Islet precursor cell (in vitro differentiated cells): ENCODE results near the gene CYFIP1.
A peak's percentile ranks its signal among the peaks of the same experiment; 100 is the strongest.

Experiments
- DNase-seq: peaks from one replicate; pipeline ENCODE4 v3.0.0-alpha.2; 2018

The CYFIP1 gene

DNA sequence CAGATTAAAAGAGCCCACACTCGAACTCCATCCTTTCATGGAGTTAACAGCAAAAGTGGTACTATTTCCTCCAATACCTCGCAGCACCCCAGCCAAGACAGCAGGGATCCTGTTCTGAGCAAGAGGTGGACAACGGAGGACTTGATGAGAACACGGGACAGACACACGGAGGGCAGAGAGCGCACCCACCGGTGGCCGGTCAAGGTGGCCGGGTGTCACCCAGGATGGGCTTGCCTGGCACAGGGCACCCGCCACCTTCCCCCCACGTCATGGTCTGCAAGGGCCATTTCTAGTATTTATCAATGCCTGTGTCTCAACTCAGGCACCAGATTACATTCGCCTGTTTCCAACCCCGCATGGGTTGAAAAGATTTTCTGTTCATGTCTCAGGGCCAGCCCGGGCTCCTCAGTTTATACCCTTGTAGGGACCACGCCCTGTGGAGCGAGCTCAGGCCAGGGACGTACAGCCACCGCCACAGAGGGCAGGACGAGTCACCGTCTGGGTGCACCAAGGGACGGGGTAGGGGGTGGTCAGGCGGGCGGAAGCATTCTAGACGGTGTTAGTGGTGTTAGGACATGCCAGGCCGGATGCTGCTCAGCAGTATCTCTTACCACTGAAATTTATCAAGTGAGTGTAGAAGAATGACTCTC is 64.2 kb downstream of the CYFIP1 start:
- DNase-seq, result no peak

DNA sequence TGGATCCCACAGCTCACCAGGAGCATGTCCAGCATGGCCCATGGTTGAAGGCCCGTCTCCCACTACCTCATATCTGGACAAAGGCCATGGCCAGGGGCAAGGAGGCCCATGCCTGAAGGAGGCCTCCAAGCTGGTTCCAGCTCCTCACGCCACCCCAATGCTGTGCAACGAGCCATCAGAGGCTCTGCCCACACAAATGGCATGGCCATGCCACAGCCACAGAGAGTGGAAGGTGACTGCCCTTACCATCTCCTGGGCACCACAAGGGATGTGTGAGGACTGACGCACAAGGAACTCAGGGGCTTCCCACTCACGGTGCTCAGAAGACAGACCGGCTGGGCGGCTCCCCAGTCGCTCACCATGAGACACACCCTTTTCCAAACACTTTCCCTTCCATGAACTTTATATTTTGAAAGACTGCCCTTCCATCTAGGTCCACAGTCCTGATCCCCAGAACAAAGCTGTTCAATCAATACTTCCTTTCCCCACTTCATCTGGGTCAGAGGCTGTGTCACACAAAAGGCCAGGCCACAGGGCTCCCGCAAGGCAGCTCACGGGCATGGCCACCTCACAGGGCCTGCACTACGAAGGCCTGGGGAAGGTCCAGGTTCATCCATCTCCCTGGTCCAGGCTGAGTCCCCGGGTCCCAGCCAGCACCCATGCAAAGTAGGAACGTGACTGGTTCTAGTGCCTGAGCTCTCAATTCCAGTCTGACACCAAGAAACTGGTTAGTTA is 66.4 kb downstream of the CYFIP1 start:
- no peak for DNase-seq

DNA sequence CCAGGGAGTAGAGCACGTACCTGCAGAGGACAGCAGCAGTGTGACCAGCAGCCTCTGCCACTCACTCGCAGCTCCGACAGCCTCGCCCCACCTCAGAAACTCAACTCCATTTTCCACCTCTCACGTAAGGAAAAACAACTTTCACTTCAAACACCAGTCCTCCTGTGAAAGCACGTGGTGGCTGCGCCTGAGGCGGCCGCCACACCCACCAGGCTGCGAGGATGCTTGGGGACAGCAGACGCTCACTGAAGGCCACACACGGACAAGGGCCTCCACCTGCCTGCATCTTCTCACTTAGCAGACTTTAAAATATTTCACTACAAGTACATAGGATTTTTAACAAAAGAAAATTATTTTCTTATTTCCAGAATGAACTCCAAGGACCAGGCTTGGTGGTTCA is 67.9 kb downstream of the CYFIP1 start:
- DNase-seq, result no peak

DNA sequence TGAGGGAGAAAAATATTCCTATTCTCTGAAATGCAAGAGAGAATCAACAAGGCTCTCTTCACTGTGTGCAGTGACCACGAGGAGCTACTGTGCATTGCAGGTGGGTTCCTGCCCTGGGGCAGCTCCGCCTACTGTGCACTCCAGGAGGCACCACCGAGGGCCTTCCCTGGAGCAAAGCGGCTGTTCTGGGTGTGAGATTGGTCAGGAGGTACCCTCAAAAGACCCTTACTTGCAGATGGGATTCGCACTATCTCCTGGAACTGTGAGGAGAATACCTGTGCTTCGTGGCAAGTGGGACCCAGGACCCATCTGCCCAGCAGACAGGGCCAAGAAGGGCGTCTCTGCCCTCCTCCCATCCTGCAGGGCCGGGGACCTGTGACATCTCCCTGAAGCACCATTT is 68.9 kb downstream of the CYFIP1 start:
- DNase-seq, result no peak

DNA sequence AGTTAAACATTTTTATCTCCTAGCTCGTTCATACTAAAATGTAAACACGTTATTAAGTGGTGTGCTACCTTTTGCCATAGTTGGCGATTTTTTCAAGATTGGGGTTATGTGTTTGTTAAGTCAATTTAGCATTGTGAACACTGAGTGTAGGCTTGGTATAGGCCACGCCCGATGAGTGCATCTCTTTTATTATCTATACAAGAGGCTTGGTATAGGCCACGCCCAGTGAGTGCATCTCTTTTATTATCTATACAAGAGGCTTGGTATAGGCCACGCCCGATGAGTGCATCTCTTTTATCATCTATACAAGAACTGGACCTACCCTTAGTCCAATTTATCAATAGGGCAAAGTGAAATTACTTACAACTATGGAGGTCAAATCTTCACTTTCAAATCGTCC is 71.3 kb downstream of the CYFIP1 start:
- DNase-seq, result no peak

DNA sequence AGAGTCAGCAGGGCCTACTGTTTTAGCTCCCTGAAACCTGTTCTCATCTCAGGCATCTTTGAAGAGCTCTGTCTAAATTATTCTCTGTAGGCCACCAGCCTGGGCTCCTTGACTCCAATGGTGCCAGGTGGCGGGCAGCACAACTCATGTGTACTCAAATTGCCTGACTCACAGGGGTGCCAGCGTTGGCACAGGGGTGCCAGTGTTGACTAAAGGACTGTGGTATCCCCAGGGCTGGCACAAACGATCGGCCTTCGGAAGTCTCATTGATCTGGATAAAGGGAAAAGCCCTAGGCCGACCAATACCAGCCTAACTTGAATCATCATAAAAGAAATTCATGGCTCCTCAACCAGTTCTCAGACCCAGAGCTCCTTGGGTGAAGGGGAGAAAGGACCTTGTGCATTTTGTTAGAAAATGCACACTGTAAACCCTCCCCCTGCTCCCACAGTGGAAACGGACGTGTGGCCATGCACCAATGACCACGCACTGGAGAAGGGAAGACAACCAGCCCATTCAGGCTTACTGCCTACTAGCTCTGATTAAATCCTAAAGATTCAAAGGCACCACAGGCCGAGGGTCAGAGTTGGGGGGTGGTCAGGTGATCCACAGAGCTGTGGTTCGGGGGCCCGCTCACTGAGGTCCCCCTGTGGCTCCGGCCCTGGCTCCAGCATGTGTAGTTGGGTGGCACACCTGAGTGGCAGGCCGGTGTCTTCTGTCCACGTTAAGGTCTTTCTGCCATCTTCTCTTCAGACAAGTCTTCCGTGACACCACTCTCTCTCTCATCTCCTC is 72.8 kb downstream of the CYFIP1 start:
- DNase-seq, result no peak

DNA sequence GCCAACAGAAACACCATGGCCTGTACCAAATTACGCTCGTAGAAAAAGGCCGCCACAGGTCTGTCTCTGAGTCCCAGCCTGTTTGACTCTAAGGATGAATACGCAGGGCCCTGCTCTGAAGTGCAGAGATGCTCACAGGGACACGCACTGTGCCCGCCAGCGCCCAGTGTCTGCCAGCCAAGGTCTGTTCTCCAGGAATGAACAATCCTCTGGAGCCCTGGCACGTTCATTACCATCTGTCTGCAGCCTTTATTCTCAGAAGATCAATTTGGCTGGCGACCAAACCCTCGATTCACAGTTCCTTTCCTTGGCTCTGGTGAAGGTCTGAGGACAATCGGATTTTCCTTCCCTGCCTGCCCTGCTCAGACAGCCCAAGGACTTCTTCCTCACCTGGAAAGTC is 75.4 kb downstream of the CYFIP1 start:
- DNase-seq, result no peak

- DNase-seq, result no peak
Measured at GRCh38 chr15:22903961-22904534, 76.1 kb downstream of the CYFIP1 start.

GRCh38 chr15:22903427-22903826 is 76.7 kb downstream of the CYFIP1 start:
- DNase-seq, result no peak

DNA sequence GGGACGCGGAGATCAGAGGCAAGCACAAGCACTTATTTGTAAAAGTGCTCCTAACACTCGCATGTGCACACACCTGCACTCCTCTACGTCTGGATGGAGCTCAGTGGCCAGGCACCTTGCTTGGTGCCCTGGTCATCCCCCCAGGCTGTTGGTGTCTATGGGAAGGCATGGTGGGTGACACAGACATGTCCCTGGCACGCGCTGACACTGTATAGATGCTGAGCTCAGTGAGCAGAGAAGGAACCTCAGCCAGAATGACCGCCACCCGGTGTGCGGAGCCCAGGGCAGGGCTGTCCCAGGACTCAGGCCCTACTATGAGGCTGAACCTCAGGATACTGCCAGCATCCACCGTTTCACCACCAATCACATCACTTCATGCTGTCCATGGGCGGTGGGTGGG is 77.2 kb downstream of the CYFIP1 start:
- no peak for DNase-seq

- DNase-seq, result no peak
Measured at GRCh38 chr15:22902578-22902977, 77.6 kb downstream of the CYFIP1 start.

GRCh38 chr15:22902046-22902445 is 78.1 kb downstream of the CYFIP1 start:
- DNase-seq, result no peak

DNA sequence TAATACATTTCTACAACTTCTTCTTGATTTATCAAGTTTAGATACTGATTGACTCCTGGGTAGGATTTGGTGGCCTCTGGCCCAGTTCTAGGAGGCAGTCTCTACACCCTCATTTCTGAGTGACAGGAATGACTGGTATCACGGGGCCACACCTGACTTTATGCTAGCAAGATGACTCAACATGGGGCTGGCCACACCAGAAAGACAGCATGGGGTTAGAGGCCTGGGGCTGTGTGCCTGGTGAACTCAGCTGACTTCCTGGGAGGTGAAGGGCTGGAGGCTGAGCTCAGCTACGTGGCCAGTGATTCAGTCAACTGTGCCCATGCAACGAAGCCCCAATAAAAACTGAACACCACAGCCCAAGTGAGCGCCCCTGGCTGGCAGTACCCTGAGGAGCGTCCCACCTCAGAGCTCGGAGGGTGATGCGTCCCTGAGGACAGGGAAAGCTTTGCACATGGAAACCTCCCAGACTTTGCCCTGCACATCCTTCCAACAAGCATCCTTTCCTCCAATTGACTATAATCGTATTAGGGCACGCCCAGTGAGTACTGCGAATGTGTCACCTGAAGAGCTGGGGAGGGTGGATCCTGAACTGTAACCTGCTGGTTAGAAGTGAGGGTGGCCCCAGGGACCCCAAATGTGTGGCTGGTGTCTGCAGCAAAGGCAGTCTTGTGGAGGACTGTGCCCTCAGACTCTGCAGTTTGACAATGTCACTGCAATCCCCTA is 84.5 kb downstream of the CYFIP1 start:
- peak; percentile 97 for DNase-seq

- DNase-seq, result no peak
Measured at GRCh38 chr15:22893881-22894280, 86.3 kb downstream of the CYFIP1 start.

- no peak for DNase-seq
Measured at GRCh38 chr15:22893081-22893480, 87.1 kb downstream of the CYFIP1 start.

GRCh38 chr15:22892333-22892732 is 87.8 kb downstream of the CYFIP1 start:
- DNase-seq, result peak; percentile 77

- DNase-seq, result no peak
Measured at GRCh38 chr15:22891426-22892210, 88.5 kb downstream of the CYFIP1 start.

- DNase-seq, result no peak
Measured at GRCh38 chr15:22890296-22890695, 89.9 kb downstream of the CYFIP1 start.

DNA sequence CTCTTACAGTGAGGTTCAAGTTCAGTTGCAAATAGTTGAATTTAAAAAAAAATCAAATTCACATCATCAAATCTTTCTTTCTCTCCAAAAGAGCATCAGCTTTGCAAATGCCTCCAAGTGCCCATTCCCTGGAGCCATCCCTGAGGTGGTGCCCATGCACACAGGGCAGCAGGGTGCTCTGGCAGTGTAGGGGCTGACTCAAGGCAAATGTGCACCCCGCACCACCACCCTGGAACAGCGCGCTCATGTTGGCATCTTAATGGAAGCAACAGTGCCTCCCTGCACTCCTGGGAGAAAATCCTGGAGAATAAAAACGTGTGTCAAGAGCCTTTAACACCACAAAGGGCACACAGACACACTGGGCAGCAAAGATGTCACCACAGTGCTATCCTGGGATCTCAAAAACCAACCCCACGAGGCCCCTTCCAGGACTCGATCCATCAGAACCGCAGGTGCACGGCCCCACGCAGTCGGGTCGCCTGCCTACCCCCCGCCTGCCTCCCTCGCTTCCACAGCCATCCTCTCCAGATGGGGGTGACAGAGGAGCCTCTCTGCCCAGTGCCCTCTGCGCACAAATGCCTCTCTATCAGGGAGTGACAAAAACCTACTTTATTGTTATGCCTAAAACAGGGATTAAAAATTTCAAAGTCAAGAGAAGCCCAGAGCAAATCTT is 90.9 kb downstream of the CYFIP1 start:
- DNase-seq, result no peak

- DNase-seq, result no peak
Measured at GRCh38 chr15:22888120-22888859, 91.9 kb downstream of the CYFIP1 start.
